Neural progenitor cell (in vitro differentiated cells): ENCODE measurements around the gene PP2D1. TPM values are rescaled to one million over a fixed set of nuclear protein-coding genes. Genes with fewer than 3 reads are reported as not detected.

Experiments
- DNase-seq: peaks from one replicate; pipeline ENCODE4 v3.0.0-alpha.2; 2016; ENCODE audit warnings: low spot score
- H2AFZ ChIP-seq: fragments of 200-600 bp; sonication (generic); replicated peaks from 2 replicates; pipeline ENCODE4 v1.6.1; 2016; ENCODE audit warnings: antibody characterized with exemption
- H3F3A ChIP-seq: fragments of 200-600 bp; sonication (generic); 2 replicates; pipeline ENCODE4 v1.6.1; 2016; ENCODE audit warnings: antibody characterized with exemption, low read depth
- H3K27ac ChIP-seq: fragments of 200-600 bp; sonication (generic); 2 replicates; pipeline ENCODE4 v1.5.1; 2016; ENCODE audit warnings: mild to moderate bottlenecking
- H3K27me3 ChIP-seq: fragments of 200-600 bp; sonication (generic); 2 replicates; pipeline ENCODE4 v1.6.1; 2016; ENCODE audit warnings: mild to moderate bottlenecking, moderate library complexity
- H3K36me3 ChIP-seq: fragments of 200-600 bp; sonication (generic); 2 replicates; pipeline ENCODE4 v1.5.1; 2016
- H3K4me1 ChIP-seq: fragments of 200-600 bp; sonication (generic); 2 replicates; pipeline ENCODE4 v1.6.1; 2016; ENCODE audit warnings: mixed run types
- H3K4me2 ChIP-seq: fragments of 200-600 bp; sonication (generic); 2 replicates; pipeline ENCODE4 v1.6.1; 2016
- H3K4me3 ChIP-seq: fragments of 200-600 bp; sonication (generic); 2 replicates; pipeline ENCODE4 v1.5.1; 2016
- H3K79me2 ChIP-seq: fragments of 200-600 bp; sonication (generic); 2 replicates; pipeline ENCODE4 v1.6.1; 2016; ENCODE audit warnings: low read depth
- H3K9ac ChIP-seq: fragments of 200-600 bp; sonication (generic); 2 replicates; pipeline ENCODE4 v1.6.1; 2016
- H3K9me3 ChIP-seq: fragments of 200-600 bp; sonication (generic); 2 replicates; pipeline ENCODE4 v1.5.1; 2016; ENCODE audit warnings: low read depth
- H4K20me1 ChIP-seq: fragments of 200-600 bp; sonication (generic); 2 replicates; pipeline ENCODE4 v1.6.1; 2016; ENCODE audit warnings: low read depth
- H3K27ac Mint-ChIP-seq: 3 replicates; pipeline ENCODE4 v1.8.0; 2021; ENCODE audit warnings: mixed read lengths
- H3K27me3 Mint-ChIP-seq: 2 replicates; pipeline ENCODE4 v1.8.0; 2022; ENCODE audit warnings: low read depth, mild to moderate bottlenecking, inconsistent platforms, moderate library complexity, mixed read lengths; ENCODE audit not compliant: insufficient read depth
- H3K36me3 Mint-ChIP-seq: 3 replicates; pipeline ENCODE4 v1.8.0; 2021; ENCODE audit warnings: mixed read lengths
- H3K4me1 Mint-ChIP-seq: 3 replicates; pipeline ENCODE4 v1.8.0; 2021; ENCODE audit warnings: mixed read lengths
- H3K4me3 Mint-ChIP-seq: 3 replicates; pipeline ENCODE4 v1.8.0; 2021; ENCODE audit warnings: mild to moderate bottlenecking, moderate library complexity, mixed read lengths
- H3K9me3 Mint-ChIP-seq: 3 replicates; pipeline ENCODE4 v1.8.0; 2020; ENCODE audit warnings: mixed read lengths
- EZH2 ChIP-seq: fragments of 200-600 bp; sonication (generic); IDR thresholded peaks from 2 replicates; pipeline ENCODE4 v1.6.1; 2017; ENCODE audit warnings: antibody characterized with exemption, mild to moderate bottlenecking, moderate library complexity
- EZH2phosphoT487 ChIP-seq: fragments of 200-600 bp; sonication (generic); IDR thresholded peaks from 2 replicates; pipeline ENCODE4 v1.6.1; 2017; ENCODE audit warnings: antibody characterized with exemption
- total RNA-seq: library from RNA; depleted of rRNA; stranded (reverse); fragments of >200 nt; gene quantifications from 2 replicates; pipeline ENCODE4 v1.2.3, GENCODE V29; 2015; ENCODE audit warnings: low replicate concordance
- TF ChIP-seq, protein P1 (sequence below): fragments of 200-600 bp; sonication (generic); IDR thresholded peaks from 2 replicates; pipeline ENCODE4 v1.5.1; 2017; ENCODE audit warnings: antibody characterized with exemption, mild to moderate bottlenecking

The PP2D1 gene
- total RNA-seq, 1 donor from 2014 or later, result not detected

DNA sequence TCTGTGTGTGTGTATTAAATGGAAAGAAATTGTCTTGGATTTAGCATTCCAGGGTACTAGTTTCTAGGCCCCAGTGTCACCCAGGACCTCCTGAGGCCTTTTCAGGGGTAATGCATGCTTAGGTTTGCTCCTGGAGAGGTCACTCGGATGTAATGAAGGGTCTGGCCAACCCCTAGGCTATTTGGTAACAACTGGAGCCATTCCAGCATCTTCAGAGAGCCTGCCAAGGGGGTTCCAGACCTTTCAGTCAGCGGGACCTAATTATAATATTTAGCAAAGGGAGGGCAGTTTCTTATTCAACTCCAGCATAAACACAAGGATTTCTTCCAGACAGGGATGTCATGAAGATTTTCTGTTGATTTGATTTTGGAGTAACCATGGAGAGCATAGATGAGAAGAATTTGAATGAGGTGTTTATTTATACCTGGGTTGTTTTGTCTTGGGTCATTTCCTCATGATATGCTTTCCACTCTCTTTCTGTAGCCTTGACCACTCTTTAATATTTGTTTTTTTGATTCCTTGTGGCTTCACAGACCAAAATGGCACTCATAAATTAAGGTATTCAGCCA is 45.6 kb upstream of the PP2D1 start:
- H4K20me1 ChIP-seq, result peaks cover 4% of the 10 kb centered on the region
- H2AFZ ChIP-seq, result no peak overlapping the region
- no peaks in the 10 kb centered on the region for H3K9me3 Mint-ChIP-seq
- TF ChIP-seq EZH2 (no peak), EZH2phosphoT487 (no peak)
- TF ChIP-seq, protein P1, sequence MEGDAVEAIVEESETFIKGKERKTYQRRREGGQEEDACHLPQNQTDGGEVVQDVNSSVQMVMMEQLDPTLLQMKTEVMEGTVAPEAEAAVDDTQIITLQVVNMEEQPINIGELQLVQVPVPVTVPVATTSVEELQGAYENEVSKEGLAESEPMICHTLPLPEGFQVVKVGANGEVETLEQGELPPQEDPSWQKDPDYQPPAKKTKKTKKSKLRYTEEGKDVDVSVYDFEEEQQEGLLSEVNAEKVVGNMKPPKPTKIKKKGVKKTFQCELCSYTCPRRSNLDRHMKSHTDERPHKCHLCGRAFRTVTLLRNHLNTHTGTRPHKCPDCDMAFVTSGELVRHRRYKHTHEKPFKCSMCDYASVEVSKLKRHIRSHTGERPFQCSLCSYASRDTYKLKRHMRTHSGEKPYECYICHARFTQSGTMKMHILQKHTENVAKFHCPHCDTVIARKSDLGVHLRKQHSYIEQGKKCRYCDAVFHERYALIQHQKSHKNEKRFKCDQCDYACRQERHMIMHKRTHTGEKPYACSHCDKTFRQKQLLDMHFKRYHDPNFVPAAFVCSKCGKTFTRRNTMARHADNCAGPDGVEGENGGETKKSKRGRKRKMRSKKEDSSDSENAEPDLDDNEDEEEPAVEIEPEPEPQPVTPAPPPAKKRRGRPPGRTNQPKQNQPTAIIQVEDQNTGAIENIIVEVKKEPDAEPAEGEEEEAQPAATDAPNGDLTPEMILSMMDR, result no peak
- H3K36me3 Mint-ChIP-seq, result peaks cover 4% of the 10 kb centered on the region
- no peak overlapping the region for H3K27ac ChIP-seq
- peaks cover 9% of the 10 kb centered on the region for H3F3A ChIP-seq
- H3K4me1 ChIP-seq, result peaks cover 12% of the 10 kb centered on the region
- no peak overlapping the region for H3K4me3 Mint-ChIP-seq
- no peak overlapping the region for H3K4me3 ChIP-seq
- no peaks in the 10 kb centered on the region for H3K27me3 Mint-ChIP-seq
- H3K4me2 ChIP-seq, result no peak overlapping the region
- no peak overlapping the region for H3K9ac ChIP-seq
- no peaks in the 10 kb centered on the region for H3K27me3 ChIP-seq
- H3K9me3 ChIP-seq, result no peaks in the 10 kb centered on the region
- H3K4me1 Mint-ChIP-seq, result no peaks in the 10 kb centered on the region
- peaks cover 19% of the 10 kb centered on the region for H3K79me2 ChIP-seq
- no peaks in the 10 kb centered on the region for H3K36me3 ChIP-seq
- no peak for DNase-seq
- H3K27ac Mint-ChIP-seq, result no peak overlapping the region

DNA sequence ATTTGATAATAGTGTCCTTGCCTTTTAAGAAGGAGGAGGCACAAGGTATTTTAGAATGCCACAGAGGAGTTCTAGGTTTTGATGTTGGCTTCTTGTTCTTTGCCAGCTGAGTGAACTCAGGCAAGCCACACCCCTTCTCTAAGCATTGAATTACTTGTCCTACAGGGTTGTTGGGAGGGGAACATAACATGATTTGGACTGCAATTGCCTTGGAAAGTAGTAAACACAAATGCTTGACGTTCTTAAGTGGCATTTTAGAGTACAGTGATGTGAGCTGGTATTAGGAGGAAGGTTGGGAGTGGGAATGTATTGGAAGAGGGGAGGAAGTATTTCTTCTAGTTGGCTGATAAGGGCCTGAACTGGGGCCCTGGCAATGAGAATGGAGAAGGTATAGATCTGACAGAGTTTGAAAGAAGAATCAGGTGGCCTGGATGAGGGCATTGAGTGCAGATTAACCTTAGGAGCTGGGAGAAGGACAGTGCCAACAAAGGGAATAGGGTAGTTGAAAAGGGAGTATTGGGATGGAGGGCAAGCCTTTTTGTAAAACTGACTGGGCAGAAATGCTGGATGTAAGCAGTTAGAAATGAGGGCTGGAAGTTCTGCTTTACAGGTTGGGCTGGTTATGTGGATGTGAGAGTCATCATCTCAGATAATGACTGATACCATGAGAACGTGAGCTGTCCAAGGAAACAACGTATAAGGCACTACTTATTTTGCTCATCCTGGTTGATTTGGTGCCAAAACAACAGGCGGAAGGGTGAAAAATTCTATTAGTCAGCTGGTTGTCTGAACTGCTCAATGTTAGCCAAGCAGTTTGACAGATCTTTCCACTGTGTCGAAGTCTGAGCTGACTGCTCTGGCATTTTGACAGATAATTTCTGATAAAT is 44.9 kb upstream of the PP2D1 start:
- H3K4me2 ChIP-seq, result peak overlapping the region; percentile 46
- H3K36me3 ChIP-seq, result no peaks in the 10 kb centered on the region
- peaks cover 4% of the 10 kb centered on the region for H4K20me1 ChIP-seq
- H3K79me2 ChIP-seq, result peaks cover 23% of the 10 kb centered on the region
- H3K9ac ChIP-seq, result no peak overlapping the region
- no peaks in the 10 kb centered on the region for H3K9me3 Mint-ChIP-seq
- H3K27me3 Mint-ChIP-seq, result no peaks in the 10 kb centered on the region
- peaks cover 9% of the 10 kb centered on the region for H3F3A ChIP-seq
- H3K4me3 ChIP-seq, result no peak overlapping the region
- H2AFZ ChIP-seq, result no peak overlapping the region
- no peak overlapping the region for H3K27ac Mint-ChIP-seq
- no peak for TF ChIP-seq EZH2phosphoT487
- TF ChIP-seq, protein P1, result no peak
- TF ChIP-seq EZH2, result no peak
- H3K27ac ChIP-seq, result no peak overlapping the region
- H3K4me3 Mint-ChIP-seq, result no peak overlapping the region
- H3K9me3 ChIP-seq, result no peaks in the 10 kb centered on the region
- peaks cover 12% of the 10 kb centered on the region for H3K4me1 ChIP-seq
- no peaks in the 10 kb centered on the region for H3K4me1 Mint-ChIP-seq
- DNase-seq, result no peak
- no peaks in the 10 kb centered on the region for H3K27me3 ChIP-seq
- H3K36me3 Mint-ChIP-seq, result peaks cover 4% of the 10 kb centered on the region

DNA sequence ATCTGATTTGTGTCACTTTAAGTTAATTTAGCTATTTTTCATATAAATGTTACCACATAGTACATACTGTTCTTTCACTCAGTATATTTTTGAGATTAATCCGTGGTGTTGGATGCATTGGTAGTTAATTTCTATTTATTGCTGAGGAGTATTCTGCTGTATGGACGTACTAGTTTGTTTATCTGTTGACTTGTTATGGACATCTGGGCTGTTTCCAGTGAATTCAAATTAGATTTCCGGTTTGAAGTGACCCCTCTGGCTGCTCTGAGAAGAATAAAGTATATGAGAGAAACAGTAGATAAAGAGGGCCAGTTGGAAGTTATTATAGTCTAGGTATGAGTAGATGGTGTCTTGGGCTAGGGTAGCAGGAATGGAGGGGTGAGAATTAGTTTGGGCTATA is 43.8 kb upstream of the PP2D1 start:
- no peak overlapping the region for H3K27ac Mint-ChIP-seq
- H3K4me3 Mint-ChIP-seq, result no peak overlapping the region
- Histone ChIP-seq H3K4me2 (no peak overlapping the region), H2AFZ (no peak overlapping the region), H3K27ac (no peak overlapping the region), H3K36me3 (no peaks in the 10 kb centered on the region), H3K79me2 (peaks cover 25% of the 10 kb centered on the region), H3K27me3 (no peaks in the 10 kb centered on the region), H3K9me3 (no peaks in the 10 kb centered on the region), H3K4me1 (peaks cover 12% of the 10 kb centered on the region), H4K20me1 (peaks cover 4% of the 10 kb centered on the region), H3K9ac (no peak overlapping the region), H3K4me3 (no peak overlapping the region), H3F3A (peaks cover 1% of the 10 kb centered on the region)
- no peaks in the 10 kb centered on the region for H3K4me1 Mint-ChIP-seq
- H3K27me3 Mint-ChIP-seq, result no peaks in the 10 kb centered on the region
- DNase-seq, result no peak
- TF ChIP-seq, protein P1, result no peak
- TF ChIP-seq EZH2 (no peak), EZH2phosphoT487 (no peak)
- H3K36me3 Mint-ChIP-seq, result peaks cover 4% of the 10 kb centered on the region
- no peaks in the 10 kb centered on the region for H3K9me3 Mint-ChIP-seq
